Neural cell (in vitro differentiated cells): Measurements from ENCODE around the gene FBXO24. TPM values are rescaled to one million over a fixed set of nuclear protein-coding genes. Genes with fewer than 3 reads are reported as not detected.
A peak's percentile ranks its signal among the peaks of the same experiment; 100 is the strongest.

Source experiments
- H2AFZ ChIP-seq: fragments of 200-600, 300-800 bp; sonication (generic), shearing (Covaris generic); 2 replicates; pipeline ENCODE4 v1.6.0; 2014; ENCODE audit warnings: low read depth, mild to moderate bottlenecking, antibody characterized with exemption, low read length, moderate library complexity
- H3F3A ChIP-seq: fragments of 200-600 bp; shearing (Covaris generic); 2 replicates; pipeline ENCODE4 v1.6.1; 2016; ENCODE audit warnings: mild to moderate bottlenecking, moderate library complexity, mixed read lengths, antibody characterized with exemption, low read length; ENCODE audit not compliant: insufficient read depth, poor library complexity, severe bottlenecking
- H3K27ac ChIP-seq: fragments of 200-600, 300-800 bp; sonication (generic), shearing (Covaris generic); 2 replicates; pipeline ENCODE4 v1.5.1; 2014; ENCODE audit warnings: mild to moderate bottlenecking, low read length, moderate library complexity
- H3K27me3 ChIP-seq: fragments of 300-800, 200-600 bp; sonication (generic), shearing (Covaris generic); 2 replicates; pipeline ENCODE4 v1.6.0; 2014; ENCODE audit warnings: mild to moderate bottlenecking, low read depth, low read length, moderate library complexity; ENCODE audit not compliant: insufficient read depth
- H3K36me3 ChIP-seq: fragments of 300-800, 200-600 bp; sonication (generic), shearing (Covaris generic); 2 replicates; pipeline ENCODE4 v1.5.1; 2014; ENCODE audit warnings: mild to moderate bottlenecking, antibody characterized with exemption, low read length, moderate library complexity; ENCODE audit not compliant: insufficient read depth
- H3K4me2 ChIP-seq: fragments of 300-800, 200-600 bp; sonication (generic), shearing (Covaris generic); 2 replicates; pipeline ENCODE4 v1.6.0; 2014; ENCODE audit warnings: mild to moderate bottlenecking, low read length
- H3K4me3 ChIP-seq: fragments of 300-800, 200-600 bp; sonication (generic), shearing (Covaris generic); 2 replicates; pipeline ENCODE4 v1.5.1; 2014; ENCODE audit warnings: mild to moderate bottlenecking, low read length, moderate library complexity
- H3K79me2 ChIP-seq: fragments of 200-600 bp; shearing (Covaris generic); replicated peaks from 2 replicates; pipeline ENCODE4 v1.6.0; 2014; ENCODE audit warnings: mild to moderate bottlenecking, low read length, moderate library complexity; ENCODE audit not compliant: insufficient read depth
- H3K9ac ChIP-seq: fragments of 300-800, 200-600 bp; sonication (generic), shearing (Covaris generic); 2 replicates; pipeline ENCODE4 v1.6.1; 2016; ENCODE audit warnings: mild to moderate bottlenecking, low read length, mixed read lengths
- H3K9me2 ChIP-seq: fragments of 200-600 bp; shearing (Covaris generic); 2 replicates; pipeline ENCODE4 v1.6.1; 2016; ENCODE audit warnings: mild to moderate bottlenecking, low read length, mixed read lengths; ENCODE audit not compliant: insufficient read depth
- H3K9me3 ChIP-seq: fragments of 200-600, 300-800 bp; sonication (generic), shearing (Covaris generic); 2 replicates; pipeline ENCODE4 v1.6.1; 2016; ENCODE audit warnings: mild to moderate bottlenecking, mixed run types, low read length, moderate library complexity, mixed read lengths
- H4K20me1 ChIP-seq: fragments of 200-600 bp; shearing (Covaris generic); 2 replicates; pipeline ENCODE4 v1.6.1; 2016; ENCODE audit warnings: mild to moderate bottlenecking, mixed run types; ENCODE audit not compliant: insufficient read depth
- CTCF ChIP-seq: fragments of 450-650 bp; IDR thresholded peaks from 2 replicates; pipeline ENCODE4 v1.5.1; 2014; ENCODE audit warnings: antibody characterized with exemption, mild to moderate bottlenecking, moderate library complexity; ENCODE audit not compliant: poor library complexity, severe bottlenecking
- EP300 ChIP-seq: fragments of 450-650 bp; conservative IDR thresholded peaks from 2 replicates; pipeline ENCODE4 v1.6.1; 2014; ENCODE audit warnings: antibody characterized with exemption, mild to moderate bottlenecking, moderate library complexity; ENCODE audit not compliant: poor library complexity, severe bottlenecking
- EZH2 ChIP-seq: fragments of 200-600, 300-800 bp; shearing (Covaris generic), sonication (generic); IDR thresholded peaks from 2 replicates; pipeline ENCODE4 v1.6.1; 2014; ENCODE audit warnings: antibody characterized with exemption, low read length, borderline replicate concordance, mild to moderate bottlenecking; ENCODE audit not compliant: insufficient read depth, poor library complexity, severe bottlenecking
- MXI1 ChIP-seq: fragments of 450-650 bp; conservative IDR thresholded peaks from 2 replicates; pipeline ENCODE4 v1.6.1; 2014; ENCODE audit warnings: antibody characterized with exemption, mild to moderate bottlenecking; ENCODE audit not compliant: poor library complexity, severe bottlenecking
- POLR2AphosphoS5 ChIP-seq: IDR thresholded peaks from 2 replicates; pipeline ENCODE4 v1.6.1; 2012
- RAD21 ChIP-seq: fragments of 450-650 bp; conservative IDR thresholded peaks from 2 replicates; pipeline ENCODE4 v1.6.1; 2014; ENCODE audit warnings: antibody characterized with exemption, mild to moderate bottlenecking, moderate library complexity
- REST ChIP-seq: IDR thresholded peaks from 2 replicates; pipeline ENCODE4 v1.6.1; 2012; ENCODE audit warnings: borderline replicate concordance
- SMC3 ChIP-seq: fragments of 450-650 bp; conservative IDR thresholded peaks from 2 replicates; pipeline ENCODE4 v1.6.1; 2014; ENCODE audit warnings: antibody characterized with exemption, mild to moderate bottlenecking, moderate library complexity; ENCODE audit not compliant: poor library complexity
- TAF1 ChIP-seq: IDR thresholded peaks from 2 replicates; pipeline ENCODE4 v1.6.1; 2012; ENCODE audit warnings: low read depth
- polyA plus RNA-seq: library from polyadenylated mRNA; depleted of rRNA; stranded (reverse); fragments of >200 nt; gene quantifications from 2 replicates; pipeline ENCODE4 v1.2.3, GENCODE V29; 2014

FBXO24 gene
- polyA plus RNA-seq, 1 donor from 2014 or later: 0.52 TPM

GRCh38 chr7:100583132-100584053 is 2.7 kb upstream of the FBXO24 start:
- H3K27me3 ChIP-seq: no peaks in the 10 kb centered on the region
- peaks cover 17% of the 10 kb centered on the region for H3K79me2 ChIP-seq
- H3K9me3 ChIP-seq: no peaks in the 10 kb centered on the region
- peak overlapping the region; percentile 99 for H3K4me3 ChIP-seq
- no peak overlapping the region for H3K27ac ChIP-seq
- H2AFZ ChIP-seq: no peak overlapping the region
- no peaks in the 10 kb centered on the region for H4K20me1 ChIP-seq
- no peaks in the 10 kb centered on the region for H3K36me3 ChIP-seq
- no peak overlapping the region for H3K4me2 ChIP-seq
- no peak overlapping the region for H3K9ac ChIP-seq
- H3K9me2 ChIP-seq: no peaks in the 10 kb centered on the region
- no peaks in the 10 kb centered on the region for H3F3A ChIP-seq
- TF ChIP-seq EZH2: no peak
- no peak for TF ChIP-seq RAD21
- no peak for TF ChIP-seq TAF1
- TF ChIP-seq REST: no peak
- no peak for TF ChIP-seq SMC3
- no peak for TF ChIP-seq MXI1
- no peak for TF ChIP-seq POLR2AphosphoS5
- no peak for TF ChIP-seq EP300
- no peak for TF ChIP-seq CTCF

- H3K4me2 ChIP-seq: no peak overlapping the region
- H3K27me3 ChIP-seq: no peaks in the 10 kb centered on the region
- no peaks in the 10 kb centered on the region for H3F3A ChIP-seq
- no peak overlapping the region for H2AFZ ChIP-seq
- TF ChIP-seq SMC3: no peak
- no peak for TF ChIP-seq POLR2AphosphoS5
- TF ChIP-seq MXI1: no peak
- no peak for TF ChIP-seq EP300
- TF ChIP-seq REST: no peak
- TF ChIP-seq CTCF: no peak
- H3K27ac ChIP-seq: no peak overlapping the region
- no peaks in the 10 kb centered on the region for H4K20me1 ChIP-seq
- peak overlapping the region; percentile 99 for H3K4me3 ChIP-seq
- no peaks in the 10 kb centered on the region for H3K36me3 ChIP-seq
- H3K9me3 ChIP-seq: no peaks in the 10 kb centered on the region
- peak overlapping the region; percentile 96 for H3K9ac ChIP-seq
- H3K79me2 ChIP-seq: peaks cover 17% of the 10 kb centered on the region
- H3K9me2 ChIP-seq: no peaks in the 10 kb centered on the region
Measured at GRCh38 chr7:100584054-100584682, 2.0 kb upstream of the FBXO24 start.
